NCI-H2171 treated with DMSO at 0.1 percent for 48 hours (cell line): ENCODE data around the gene ARHGAP44.

Experiments
- DNase-seq: peaks from one replicate; lab custom pipeline; 2025; lab: John Stamatoyannopoulos, UW

Gene ARHGAP44

DNA sequence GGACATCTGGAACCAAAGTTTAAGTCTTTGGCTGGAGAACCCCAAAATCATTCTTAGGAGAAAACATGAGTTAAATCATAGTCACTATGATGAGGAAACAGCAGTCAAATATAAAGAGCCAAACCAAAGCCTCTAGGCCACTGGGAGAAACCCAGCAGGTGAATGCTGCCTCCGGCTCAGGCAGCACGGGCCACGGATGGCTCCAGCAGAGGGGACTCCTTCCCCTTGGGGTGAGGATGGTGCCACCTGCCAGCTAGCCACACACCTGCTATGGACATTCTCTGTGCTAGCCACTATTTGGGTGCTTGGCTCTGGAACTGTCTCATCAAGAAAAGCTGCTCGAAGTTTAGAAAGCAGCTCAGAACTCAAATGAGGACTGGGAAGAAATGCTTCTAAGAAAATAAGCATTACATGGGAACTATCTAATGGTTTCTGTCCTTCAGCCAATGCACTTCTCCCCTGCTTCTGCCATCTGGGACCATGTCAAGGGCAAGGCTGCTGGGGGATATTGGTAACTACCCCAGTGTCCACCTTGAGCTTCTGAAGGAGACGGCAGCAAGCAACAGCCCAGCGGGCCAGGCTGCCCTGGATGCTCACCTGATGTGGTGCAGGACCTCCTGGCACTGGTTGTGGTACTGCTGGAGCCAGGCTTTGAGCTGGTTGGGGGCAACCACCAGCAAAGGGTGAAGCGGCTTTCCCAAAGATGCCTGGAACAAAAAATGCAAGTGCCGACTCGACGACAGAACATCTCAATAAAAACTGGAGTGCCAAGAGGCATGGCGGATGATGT is 206.0 kb downstream of the ARHGAP44 start:
- DNase-seq, result no peak

DNA sequence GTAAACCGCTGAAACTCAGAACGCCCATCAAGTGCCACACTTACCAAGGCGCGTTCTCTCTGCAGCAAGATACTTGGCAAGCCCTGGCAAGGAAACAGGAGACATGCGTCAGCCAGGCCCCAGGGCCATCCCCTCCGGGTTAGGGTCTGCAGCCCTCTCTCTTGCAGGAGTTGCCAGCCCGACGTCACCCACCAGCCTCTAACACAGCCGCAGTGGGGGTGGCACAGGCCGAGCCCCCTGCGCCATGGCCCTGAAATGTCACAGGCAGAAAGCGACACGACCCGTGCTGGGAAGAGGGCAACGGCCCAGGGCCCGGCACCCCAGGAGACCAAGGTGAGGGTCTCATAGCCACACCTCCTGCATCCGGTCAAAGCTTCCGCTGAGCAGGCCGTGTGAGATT is 206.6 kb downstream of the ARHGAP44 start:
- no peak for DNase-seq

DNA sequence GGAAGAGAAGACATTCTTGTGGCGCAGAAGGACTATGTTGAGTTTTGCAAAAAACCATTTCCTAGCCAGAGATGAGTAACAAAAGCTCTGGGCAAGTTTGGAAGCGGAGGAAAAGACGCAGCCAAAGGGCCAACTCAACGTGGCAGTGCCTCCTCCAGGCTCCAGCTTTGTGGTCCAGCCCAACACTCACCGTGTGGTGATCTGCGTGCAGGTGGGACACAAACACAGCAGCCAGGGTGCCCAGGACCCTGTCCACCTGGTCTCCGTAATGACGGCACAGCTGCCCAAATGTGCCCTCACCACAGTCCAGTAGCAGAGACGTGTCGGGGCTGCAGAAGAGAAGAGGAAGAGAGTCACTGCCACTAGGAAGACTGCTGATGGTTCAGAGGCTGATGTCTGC is 207.1 kb downstream of the ARHGAP44 start:
- DNase-seq, result no peak

DNA sequence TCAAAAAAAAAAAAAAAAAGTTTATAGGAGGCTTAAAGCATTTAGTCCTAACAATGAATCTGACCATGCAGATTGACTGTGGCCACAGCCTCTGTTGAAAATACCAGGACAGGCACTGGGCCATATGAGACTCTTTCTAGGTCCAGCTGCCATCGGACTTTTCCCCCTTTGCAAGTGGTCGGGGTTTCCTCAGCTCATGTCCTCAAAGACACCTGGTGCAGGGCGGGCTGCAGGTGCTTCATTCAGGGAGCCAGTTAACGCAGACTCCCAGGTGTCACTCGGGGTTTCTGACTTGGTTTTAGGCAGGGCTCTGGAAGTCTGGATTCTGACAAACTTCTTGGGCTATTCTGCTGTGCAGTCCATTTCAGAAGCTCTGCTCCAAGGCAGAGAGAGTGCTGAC is 207.6 kb downstream of the ARHGAP44 start:
- no peak for DNase-seq

DNA sequence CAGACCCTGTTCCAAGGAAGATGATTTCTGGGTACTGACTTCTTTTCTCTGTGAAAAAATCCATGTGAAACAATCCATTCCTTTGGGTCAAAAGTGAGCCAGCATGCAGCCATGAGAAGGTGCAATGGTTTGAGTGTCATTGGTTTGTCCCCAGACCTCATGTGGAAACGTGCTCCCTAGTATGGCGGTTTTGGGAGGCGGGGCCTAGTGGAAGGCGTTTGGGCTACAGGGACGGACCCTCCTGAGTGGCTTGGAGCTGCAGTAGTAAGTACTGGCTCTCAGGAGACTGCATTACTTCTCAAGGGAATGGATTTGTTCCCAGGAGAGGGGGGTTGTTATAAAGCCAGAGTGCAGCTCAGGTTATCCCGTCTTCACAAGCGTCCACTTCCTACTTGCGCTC is 209.2 kb downstream of the ARHGAP44 start:
- no peak for DNase-seq

DNA sequence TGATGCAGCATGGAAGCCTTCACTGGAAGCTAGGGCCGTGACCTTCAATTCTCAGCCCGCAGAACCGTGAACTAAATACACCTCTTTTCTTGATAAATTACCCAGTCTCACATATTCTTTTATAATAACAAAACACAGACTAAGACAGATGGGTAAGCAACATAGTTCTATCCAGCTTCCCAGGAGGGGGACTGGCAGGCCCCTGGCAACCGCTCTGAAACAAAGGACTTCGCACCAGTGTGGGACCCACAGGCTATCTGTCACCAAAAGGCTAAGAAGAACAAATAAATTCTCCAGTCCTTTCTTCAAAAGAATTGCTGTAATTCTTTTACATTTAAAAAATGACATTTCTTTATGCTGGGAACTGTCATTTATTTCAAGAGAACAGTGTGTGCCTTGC is 209.6 kb downstream of the ARHGAP44 start:
- DNase-seq, result no peak

DNA sequence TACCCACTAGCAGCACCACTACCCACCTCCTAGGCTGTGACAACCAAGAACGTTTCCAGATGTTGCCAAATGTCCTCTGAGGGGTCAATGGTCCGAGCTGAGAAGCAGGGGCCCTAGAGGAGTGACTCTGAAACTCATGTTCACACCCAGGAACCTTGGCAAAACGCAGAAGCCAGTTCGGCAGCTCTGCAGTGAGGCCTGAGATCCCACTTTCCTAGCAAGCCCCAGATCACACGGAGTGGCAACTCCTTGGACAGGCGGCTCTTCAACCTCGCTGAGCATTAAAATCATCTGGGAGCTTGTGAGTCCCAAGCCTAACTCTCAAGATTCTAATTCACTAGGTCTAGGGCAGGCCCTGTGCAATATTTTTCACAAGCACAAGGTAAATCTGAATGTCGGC is 211.3 kb downstream of the ARHGAP44 start:
- DNase-seq, result no peak

DNA sequence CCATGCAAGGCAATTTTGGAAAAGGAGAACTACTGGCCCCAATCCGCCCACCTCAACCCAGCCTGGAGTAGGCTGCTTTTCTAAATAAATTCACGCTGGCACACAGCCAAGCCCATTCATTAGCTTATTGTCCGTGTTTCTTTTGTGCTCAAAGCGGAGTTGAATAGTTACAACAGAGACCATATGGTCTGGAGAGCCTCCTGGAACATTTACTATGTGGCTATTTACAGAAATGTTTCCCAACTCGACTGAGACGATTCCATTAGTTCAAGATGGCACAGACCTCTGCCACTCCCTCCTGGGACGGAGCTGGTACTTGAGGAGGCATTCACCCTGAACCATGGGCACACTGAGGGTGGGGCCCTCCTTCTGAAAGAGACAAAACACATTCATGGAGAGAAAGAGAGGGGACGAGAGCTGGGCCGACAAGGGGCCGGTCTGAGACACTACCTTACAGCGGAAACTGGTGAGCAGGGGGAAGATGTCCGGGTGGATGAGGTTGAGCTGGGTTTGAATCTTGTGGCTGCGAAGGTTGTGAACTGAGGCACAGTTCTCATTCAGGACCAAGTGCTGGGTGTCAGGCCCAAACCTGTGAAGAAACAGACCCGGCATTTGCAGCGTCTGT is 212.8 kb downstream of the ARHGAP44 start:
- DNase-seq, result peak; percentile 78

DNA sequence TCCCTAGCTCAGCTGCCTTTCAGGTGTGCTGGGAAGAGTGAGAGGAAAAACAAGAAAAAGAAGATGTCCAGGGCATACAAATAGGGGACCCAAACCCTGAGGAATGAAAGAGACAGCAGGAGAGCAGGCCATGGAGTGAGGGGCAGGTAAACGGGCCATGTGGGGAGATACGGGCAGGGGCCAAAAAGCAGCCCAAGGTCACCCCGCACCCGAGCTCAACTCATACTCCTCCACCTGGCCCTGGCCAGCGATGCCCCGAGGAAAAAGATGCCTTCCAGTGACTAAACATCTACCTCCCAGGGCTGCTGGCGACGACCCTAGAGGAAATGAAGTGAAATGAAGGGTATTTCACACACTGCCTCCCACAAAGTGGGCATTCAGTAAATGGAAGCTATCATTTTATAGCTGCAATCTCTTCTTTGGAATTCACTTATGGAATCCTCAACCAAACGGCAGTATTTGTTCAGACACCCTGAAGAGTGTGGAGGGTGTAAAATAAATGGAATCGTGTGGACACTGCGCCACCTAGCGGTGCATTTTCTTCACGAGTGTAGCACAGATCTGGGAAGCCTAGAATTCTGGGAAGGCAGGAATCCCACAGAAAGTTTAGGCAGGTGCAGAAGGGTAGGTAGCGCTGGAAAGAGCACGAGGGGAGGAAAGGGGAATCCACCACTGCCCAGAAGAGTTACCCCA is 213.6 kb downstream of the ARHGAP44 start:
- peak; percentile 67 for DNase-seq

DNA sequence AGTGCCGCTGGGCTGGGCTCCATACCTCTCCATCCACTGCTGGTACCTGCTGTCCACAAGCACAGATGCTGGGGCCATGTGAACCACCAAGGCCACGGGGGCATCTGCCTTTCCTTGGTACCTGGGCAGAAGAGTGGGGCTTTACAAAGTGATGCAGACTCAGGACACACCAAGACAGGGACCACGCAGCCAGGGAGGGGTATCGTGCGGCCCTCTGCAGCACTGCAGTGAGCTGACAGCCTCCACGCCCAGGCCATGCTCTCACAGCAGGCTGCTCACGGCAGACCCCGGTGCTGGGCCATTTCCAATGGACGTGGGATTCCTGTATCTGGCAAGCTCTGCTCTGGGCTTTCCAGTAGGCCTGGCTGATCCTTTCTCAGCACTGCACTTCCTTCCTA is 214.2 kb downstream of the ARHGAP44 start:
- DNase-seq, result no peak

DNA sequence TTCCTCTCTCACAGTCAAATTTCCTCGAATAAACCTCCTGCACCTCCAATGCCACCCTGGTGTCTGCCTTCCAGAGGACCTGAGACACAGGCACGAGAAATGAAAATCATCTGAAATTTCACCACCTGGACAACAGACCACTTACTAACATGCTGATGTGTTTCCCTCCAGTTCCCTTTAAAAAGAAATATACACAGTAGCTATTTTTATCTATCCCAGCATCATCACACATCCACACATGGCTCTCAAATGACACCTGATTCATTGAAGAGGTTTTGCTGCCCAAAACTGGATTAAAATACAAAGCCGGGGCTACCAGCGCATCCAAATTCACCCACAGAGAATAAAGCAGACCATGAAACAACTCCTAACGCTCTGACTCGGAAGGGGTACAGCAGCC is 214.6 kb downstream of the ARHGAP44 start:
- no peak for DNase-seq

DNA sequence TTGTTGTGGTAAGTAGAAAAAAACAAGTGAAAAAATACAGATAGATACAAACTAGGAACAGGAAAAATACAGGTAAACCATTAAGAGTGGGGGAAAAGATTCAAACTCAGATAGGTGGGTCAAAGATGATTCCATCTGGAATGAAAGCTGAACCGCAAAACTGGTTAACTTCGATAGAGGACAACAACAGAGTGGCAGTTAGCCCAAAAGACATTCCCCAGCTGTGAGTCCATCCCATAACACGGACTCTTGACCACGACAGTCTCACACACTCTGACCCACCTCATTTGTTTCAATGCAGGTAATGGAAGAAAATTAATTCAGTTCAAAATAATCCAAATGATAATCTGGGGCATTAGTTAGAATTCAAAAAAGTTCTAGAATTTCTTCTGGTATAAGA is 215.0 kb downstream of the ARHGAP44 start:
- DNase-seq, result no peak

DNA sequence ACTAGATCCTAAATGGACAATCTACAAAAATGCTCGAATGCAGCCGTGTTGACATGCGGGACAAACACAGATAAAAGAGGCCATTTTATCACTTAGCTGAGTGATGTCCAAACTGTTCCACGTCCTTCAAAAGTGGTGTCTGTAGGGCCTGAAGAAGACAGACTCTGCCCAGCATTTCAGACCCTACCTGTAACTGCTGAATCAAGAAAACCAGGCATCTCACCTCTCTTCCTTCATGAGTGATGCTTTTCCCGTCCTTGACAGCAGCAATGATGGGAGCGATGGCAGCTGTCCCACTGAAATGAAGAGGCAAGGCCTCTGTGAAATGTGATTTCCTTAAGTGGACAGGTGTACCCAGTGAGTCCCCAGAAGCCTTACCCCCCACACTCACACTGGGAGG is 216.2 kb downstream of the ARHGAP44 start:
- DNase-seq, result no peak

DNA sequence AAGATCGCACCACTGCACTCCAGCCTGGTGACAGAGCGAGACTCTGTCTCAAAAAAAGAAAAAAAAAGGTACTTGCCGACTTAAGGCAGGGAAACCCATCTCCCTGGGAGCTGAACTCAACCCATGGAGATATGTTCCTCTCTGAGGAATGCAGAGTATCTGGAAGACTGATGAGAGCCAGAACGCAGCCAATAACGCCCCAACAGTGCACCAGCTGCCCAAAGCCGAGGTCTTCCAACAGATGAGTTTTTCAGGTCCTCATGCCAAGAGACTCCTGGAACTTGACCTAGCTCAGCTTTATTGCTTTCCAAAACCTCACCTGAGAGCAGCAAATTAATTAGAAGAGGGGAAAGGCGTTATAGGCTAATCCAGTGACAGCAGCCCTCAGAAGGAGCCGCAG is 219.2 kb downstream of the ARHGAP44 start:
- DNase-seq, result no peak

DNA sequence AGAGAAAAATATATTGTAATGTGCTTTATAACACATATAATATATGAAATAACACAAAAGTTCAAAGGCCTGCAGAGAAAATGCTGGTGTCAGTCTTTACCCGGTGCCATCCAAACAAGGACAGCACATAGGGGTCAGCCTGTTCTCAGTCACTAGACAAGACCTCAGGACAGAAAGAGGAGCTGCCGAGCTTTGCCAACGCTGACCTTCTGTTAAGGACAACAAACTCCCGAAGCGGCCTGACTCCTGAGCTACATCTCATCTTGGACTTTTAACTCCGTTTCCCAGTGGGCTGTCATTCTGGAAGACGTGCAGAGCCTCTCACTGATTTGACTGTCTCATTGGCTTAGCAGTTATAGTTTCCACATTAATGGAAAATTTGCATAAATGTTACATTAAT is 221.7 kb downstream of the ARHGAP44 start:
- no peak for DNase-seq

DNA sequence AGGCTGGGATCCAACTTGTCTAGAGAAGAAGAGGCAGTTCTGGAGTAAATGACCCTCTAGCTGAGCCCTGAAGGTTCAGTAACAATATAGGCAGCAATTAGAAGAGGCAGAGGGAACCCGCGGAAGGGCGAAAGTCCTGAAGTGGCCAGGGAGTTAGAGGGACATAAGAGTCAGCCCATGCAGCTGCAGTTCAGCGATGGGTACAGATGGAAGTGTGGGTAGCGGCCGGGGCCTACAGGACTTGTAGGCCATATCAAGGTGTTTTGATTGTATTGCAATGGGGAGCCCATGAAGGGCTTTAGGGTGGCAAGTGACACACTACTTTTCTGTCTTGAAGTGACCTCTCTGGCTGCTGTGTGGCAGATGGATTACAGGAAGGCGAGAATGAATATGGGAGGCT is 225.5 kb downstream of the ARHGAP44 start:
- DNase-seq, result no peak

DNA sequence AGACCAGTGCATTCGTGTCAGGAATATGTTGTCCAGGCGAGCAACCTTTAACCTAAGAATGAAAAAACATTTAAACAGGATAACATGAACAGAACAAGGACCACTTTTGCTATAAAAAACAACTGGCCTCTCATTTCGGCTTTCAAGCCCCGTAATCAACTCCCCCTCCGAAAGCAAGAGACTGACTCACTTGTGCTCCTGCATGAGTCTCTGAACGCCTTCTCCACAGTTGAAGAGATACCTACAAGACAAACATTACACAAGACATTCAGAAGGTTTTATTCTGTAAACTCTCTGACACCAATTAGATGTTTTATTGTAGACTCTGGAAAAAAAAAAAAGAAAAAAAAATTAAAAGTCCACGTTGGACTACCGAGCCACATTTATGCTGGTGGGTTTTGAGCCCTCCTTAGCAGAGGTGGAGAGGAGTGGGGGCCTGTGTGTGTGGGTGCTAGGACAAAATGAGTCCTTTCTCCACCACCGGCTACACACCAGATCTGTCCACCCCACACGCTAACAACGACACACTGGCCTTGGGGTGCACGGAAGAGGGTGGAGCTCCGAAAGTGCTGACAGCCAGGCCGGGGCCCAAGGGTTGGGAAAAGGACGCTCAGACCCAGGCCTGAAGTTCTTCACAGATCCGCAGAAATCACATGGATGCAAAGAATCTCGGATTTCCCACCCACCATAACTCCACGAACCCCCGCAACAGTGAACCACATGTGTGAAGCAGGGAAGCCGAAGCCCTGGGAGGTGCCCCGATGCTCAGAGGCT is 227.8 kb downstream of the ARHGAP44 start:
- DNase-seq, result no peak

DNA sequence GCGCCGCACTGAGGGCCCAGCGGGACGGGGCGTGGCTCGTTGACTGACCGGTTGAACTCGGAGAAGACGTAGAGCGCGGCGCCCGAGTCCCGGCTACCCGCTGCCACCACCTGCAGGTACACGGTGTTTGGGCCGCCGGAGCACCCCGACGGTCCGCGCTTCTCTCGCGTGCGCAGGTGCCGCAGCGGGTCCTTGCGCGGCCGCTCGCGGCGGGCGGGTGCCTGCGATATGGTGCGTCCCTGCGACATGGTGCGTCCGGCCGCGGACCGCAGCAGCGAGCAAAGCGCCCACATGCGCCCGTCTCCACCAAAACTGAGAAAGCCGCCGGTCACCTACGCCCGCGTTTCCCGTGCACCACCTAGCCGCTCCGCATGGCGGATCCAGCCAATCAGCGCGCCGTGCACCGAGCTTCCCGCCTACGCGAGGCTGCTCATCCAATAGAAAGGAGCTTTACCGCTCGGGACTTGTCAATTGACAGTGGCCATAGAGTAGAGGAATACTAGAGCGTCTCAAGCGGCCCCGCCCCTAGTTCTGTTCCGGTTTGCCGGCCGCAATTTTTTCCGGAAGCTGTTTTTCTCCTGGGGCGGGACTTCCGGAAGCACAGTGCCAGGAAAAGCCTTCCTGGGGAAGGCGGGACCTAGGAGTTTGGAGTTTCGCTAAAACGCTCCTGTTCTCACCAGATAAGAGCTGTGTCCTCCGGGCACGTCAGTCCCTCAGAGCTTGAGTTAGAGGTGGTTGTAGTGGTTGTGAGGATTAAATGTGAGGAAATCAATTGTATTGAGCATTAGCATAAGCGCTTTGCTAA is 228.6 kb downstream of the ARHGAP44 start, which contains the start of gene ELAC2:
Gene ELAC2 (minus strand): TSS at position 373 of the 805 bp plus-strand sequence. CDS start 80 bp downstream, at position 293.
- peak; percentile 99 for DNase-seq

DNA sequence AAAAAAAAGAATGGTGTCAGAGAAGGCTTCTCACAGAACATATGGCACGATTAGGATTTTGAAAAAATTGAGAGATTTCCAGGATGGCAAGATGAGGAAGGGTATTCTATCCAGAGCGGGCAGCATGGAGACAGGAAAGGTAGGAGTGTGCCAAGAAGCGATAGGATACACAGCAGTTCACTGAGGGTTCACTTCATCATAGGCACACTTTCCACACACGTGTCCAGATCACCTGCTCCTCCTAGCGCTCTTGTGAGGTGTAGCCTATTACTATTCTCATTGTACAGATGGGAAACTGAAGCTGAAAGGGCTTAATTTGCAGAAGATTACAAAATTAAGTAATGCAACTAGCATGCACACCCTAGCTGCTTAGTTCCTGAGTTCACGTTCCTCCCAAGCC is 234.7 kb downstream of the ARHGAP44 start:
- DNase-seq, result peak; percentile 90

DNA sequence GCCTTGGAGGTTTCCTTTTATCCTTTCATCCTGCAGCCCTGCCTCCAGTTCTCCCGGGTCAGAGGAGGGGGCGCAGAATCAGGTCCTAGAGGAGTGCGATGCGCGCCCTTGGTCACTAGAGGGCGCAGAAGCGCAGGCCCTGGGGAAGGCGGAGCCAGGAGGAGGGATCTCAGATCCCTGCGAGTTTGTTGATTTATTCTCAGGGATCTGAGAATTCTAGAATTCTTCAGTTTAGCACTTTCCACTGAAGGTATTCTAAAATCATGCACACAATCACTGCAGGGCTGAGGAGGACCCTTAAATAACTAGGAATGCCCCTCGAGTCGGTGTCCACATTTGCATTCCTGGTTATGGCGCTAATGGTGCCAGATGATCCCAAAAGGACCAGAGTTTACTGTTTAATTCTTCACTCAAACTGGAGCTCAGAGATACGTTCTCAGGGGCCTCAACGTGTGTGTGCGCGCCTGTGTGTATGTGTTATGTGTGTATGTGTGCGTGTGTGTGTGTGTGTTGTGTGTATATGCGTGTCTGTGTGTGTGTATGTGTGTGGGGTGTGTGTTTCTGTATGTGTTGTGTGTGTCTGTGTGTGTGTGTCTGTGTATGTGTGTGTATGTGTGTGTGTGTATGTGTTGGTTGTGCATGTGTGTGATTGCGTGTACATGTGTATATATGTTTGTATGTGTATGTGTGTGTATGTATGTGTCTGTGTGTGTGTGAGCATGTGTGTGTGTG is 235.4 kb downstream of the ARHGAP44 start:
- peak; percentile 82 for DNase-seq

DNA sequence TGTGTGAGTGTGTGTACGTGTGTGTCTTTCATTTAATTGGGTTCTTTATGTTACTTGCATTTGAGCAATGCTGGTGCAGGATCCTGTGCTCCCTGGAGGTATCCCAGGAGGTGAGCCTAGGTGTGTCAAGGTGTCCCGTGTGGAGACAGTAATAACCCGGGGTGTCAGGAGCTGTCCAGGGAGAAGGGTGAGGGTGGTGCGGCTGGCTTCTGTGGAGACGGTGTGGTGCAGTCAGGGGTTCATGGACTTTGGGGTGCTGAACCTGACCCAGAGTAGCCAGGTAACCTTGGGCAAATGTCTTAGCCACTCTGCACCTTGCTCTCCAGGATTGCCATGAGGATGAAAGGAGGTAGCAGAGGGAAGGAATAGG is 235.9 kb downstream of the ARHGAP44 start:
- DNase-seq, result no peak
